HepG2 (cell line): ENCODE measurements around the gene ZCCHC9. TPM values are rescaled to one million over a fixed set of nuclear protein-coding genes. Genes with fewer than 3 reads are reported as not detected.

Experiments used
- ATAC-seq: fragments of 200-7000 bp; cut with Tn5 transposase; 3 replicates; pipeline ENCODE4 v1.9.1; 2020; ENCODE audit warnings: mild to moderate bottlenecking, moderate library complexity
- BruUV-seq: library from RNA; stranded (reverse); fragments of 400-500 nt; replicated peaks from 2 replicates; lab custom pipeline; 2021; lab: Mats Ljungman, UMichigan
- CTCF ChIA-PET: fragments of 300-600 bp; formaldehyde crosslinking; extraction: SDS; loops from one replicate; lab custom pipeline; 2021; ENCODE audit warnings: low total read pairs, inconsistent platforms, low intra/inter-chr PET ratio; lab: Yijun Ruan, JAX
- POLR2A ChIA-PET: fragments of 350-600 bp; sonication (Branson Sonifier 250); formaldehyde crosslinking; loops from one replicate; lab custom pipeline; 2020; ENCODE audit warnings: antibody characterized with exemption, inconsistent platforms; lab: Yijun Ruan, JAX
- DNase-seq: peaks from one replicate; pipeline ENCODE4 v3.0.0-alpha.2; 2015; ENCODE audit warnings: low spot score
- FAIRE-seq: peaks from 3 replicates; lab custom pipeline; 2011; peaks lifted over from hg19 to GRCh38; lab: Jason Lieb, UNC
- H2AFZ ChIP-seq: one replicate; pipeline ENCODE4 v1.6.1; 2011; ENCODE audit warnings: low read length, inconsistent platforms
- H3K27ac ChIP-seq: fragments of 300-600 bp; 3 replicates; pipeline ENCODE4 v1.8.0; 2011; ENCODE audit warnings: mixed run types, mild to moderate bottlenecking, mixed read lengths, low read length, inconsistent platforms; ENCODE audit not compliant: insufficient read depth; ENCODE audit errors: extremely low read length
- H3K27me3 ChIP-seq, 2 experiments: fragments of 200-600 bp in 1 of 2; 2 replicates in 1 of 2; 3 replicates in 1 of 2; pipeline versions ENCODE4 v1.6.0 to v1.8.0; 2011; ENCODE audit warnings: low read length in 2 of 2, mild to moderate bottlenecking in 2 of 2, moderate library complexity in 2 of 2, inconsistent platforms in 1 of 2; ENCODE audit not compliant: insufficient read depth in 2 of 2, control insufficient read depth in 1 of 2
- H3K36me3 ChIP-seq, 2 experiments: fragments of 200-600 bp in 1 of 2; replicated peaks in 1 of 2; 2 replicates in 1 of 2; 3 replicates in 1 of 2; pipeline versions ENCODE4 v1.5.1 to v1.8.0; 2011; ENCODE audit warnings: low read length in 2 of 2, inconsistent platforms in 1 of 2; ENCODE audit not compliant: insufficient read depth in 2 of 2, control insufficient read depth in 1 of 2
- H3K4me1 ChIP-seq: 2 replicates; pipeline ENCODE4 v1.5.1; 2012; ENCODE audit warnings: low read length, inconsistent platforms; ENCODE audit not compliant: insufficient read depth
- H3K4me2 ChIP-seq: 2 replicates; pipeline ENCODE4 v1.6.0; 2011; ENCODE audit warnings: low read depth, low read length, inconsistent platforms
- H3K4me3 ChIP-seq, 3 experiments: fragments of 200-600 bp in 1 of 3; sonication (generic), shearing (Covaris generic) in 1 of 3; replicated peaks in 1 of 3; 2 replicates each; pipeline ENCODE4 v1.5.1; 2011 to 2016; ENCODE audit warnings: low read length in 3 of 3, inconsistent platforms in 2 of 3, low read depth in 2 of 3, mild to moderate bottlenecking in 2 of 3, control low read depth in 1 of 3, mixed read lengths in 1 of 3; ENCODE audit not compliant: insufficient read depth in 1 of 3
- H3K79me2 ChIP-seq: one replicate; pipeline ENCODE4 v1.6.1; 2011; ENCODE audit warnings: low read length, inconsistent platforms; ENCODE audit not compliant: insufficient read depth
- H3K9ac ChIP-seq: 2 replicates; pipeline ENCODE4 v1.6.0; 2011; ENCODE audit warnings: mild to moderate bottlenecking, low read depth, low read length, inconsistent platforms; ENCODE audit not compliant: insufficient read depth
- H3K9me3 ChIP-seq: 2 replicates; pipeline ENCODE4 v1.5.1; 2012; ENCODE audit warnings: mild to moderate bottlenecking, low read length
- H4K20me1 ChIP-seq: 2 replicates; pipeline ENCODE4 v1.6.0; 2011; ENCODE audit warnings: inconsistent platforms, mild to moderate bottlenecking, low read length, moderate library complexity; ENCODE audit not compliant: insufficient read depth
- HMGA1 ChIP-seq: sonication (generic); formaldehyde crosslinking; conservative IDR thresholded peaks from 2 replicates; pipeline ENCODE4 v1.4.0; 2020; ENCODE audit warnings: missing genetic modification reagents
- HOXA9 ChIP-seq: sonication (generic); formaldehyde crosslinking; IDR thresholded peaks from 2 replicates; pipeline ENCODE4 v1.8.1; 2022; ENCODE audit warnings: missing genetic modification reagents, mild to moderate bottlenecking, moderate library complexity, borderline replicate concordance
- PPARG ChIP-seq: conservative IDR thresholded peaks from 2 replicates; pipeline ENCODE4 v1.6.1; 2016; ENCODE audit warnings: missing biosample characterization, missing genetic modification reagents
- RORA ChIP-seq: sonication (generic); formaldehyde crosslinking; IDR thresholded peaks from 2 replicates; pipeline ENCODE4 v1.5.0; 2020; ENCODE audit warnings: mild to moderate bottlenecking, missing genetic modification reagents, moderate library complexity
- ZFP62 ChIP-seq: sonication (generic); formaldehyde crosslinking; IDR thresholded peaks from 2 replicates; pipeline ENCODE4 v1.4.0; 2020; ENCODE audit warnings: missing genetic modification reagents
- ZNF44 ChIP-seq: sonication (generic); formaldehyde crosslinking; IDR thresholded peaks from 2 replicates; pipeline ENCODE4 v1.5.1; 2020; ENCODE audit warnings: mild to moderate bottlenecking, missing genetic modification reagents
- ZNF501 ChIP-seq: sonication (generic); formaldehyde crosslinking; IDR thresholded peaks from 2 replicates; pipeline ENCODE4 v1.5.1; 2020; ENCODE audit warnings: mild to moderate bottlenecking, moderate library complexity, missing genetic modification reagents
- ZNF546 ChIP-seq: sonication (generic); formaldehyde crosslinking; conservative IDR thresholded peaks from 2 replicates; pipeline ENCODE4 v1.8.1; 2023; ENCODE audit warnings: mild to moderate bottlenecking, missing genetic modification reagents
- ZSCAN12 ChIP-seq: sonication (generic); formaldehyde crosslinking; IDR thresholded peaks from 2 replicates; pipeline ENCODE4 v1.9.0; 2021; ENCODE audit warnings: mild to moderate bottlenecking, missing genetic modification reagents
- WGBS: methylation state at CpG from one replicate; pipeline ENCODE4 v1.1.6; 2017; ENCODE audit warnings: low lambda C conversion rate; 5-methylcytosine and 5-hydroxymethylcytosine counted together
- in situ Hi-C: cut with HindIII; loops from 2 replicates; pipeline ENCODE4 v1.10.0; 2017; ENCODE audit warnings: low pct_unique_long_range_greater_than_20kb; ENCODE audit not compliant: extremely low pct_ligation_motif_present
- intact Hi-C: fragments of 100-400 bp; cut with micrococcal nuclease; formaldehyde crosslinking; loops from one replicate; pipeline ENCODE4 v1.10.0; 2022; ENCODE audit not compliant: unreplicated experiment
- polyA plus RNA-seq, 8 experiments: library from polyadenylated mRNA; depleted of rRNA in 3 of 8; stranded (reverse) in 7 of 8; unstranded in 1 of 8; fragments of >200 nt; fragmentation: Illumina TruSeq in 4 of 8; extraction: Trizol in 4 of 8; gene quantifications; 2 replicates each; pipeline versions ENCODE4 v1.2.1 to v1.2.3, GENCODE V29; 2011 to 2016; ENCODE audit warnings: low read depth in 4 of 8, missing spikeins in 1 of 8, mixed read lengths in 1 of 8; ENCODE audit not compliant: insufficient read depth in 1 of 8
- total RNA-seq, 5 experiments: library from RNA; depleted of rRNA; stranded (reverse); fragments of >200 nt; fragmentation: Illumina TruSeq; extraction: Trizol; gene quantifications; 2 replicates each; pipeline ENCODE4 v1.2.3, GENCODE V29; 2016; ENCODE audit warnings: low read depth in 1 of 5
- TF ChIP-seq, protein P1 (sequence below): IDR thresholded peaks from 2 replicates; pipeline ENCODE4 v1.6.1; 2016; ENCODE audit warnings: missing genetic modification reagents, missing compliant biosample characterization
- TF ChIP-seq, protein P2 (sequence below): sonication (generic); formaldehyde crosslinking; IDR thresholded peaks from 2 replicates; pipeline ENCODE4 v1.4.0; 2020; ENCODE audit warnings: mild to moderate bottlenecking, low read depth, missing genetic modification reagents
- TF ChIP-seq, protein P3 (sequence below): IDR thresholded peaks from 2 replicates; pipeline ENCODE4 v1.6.1; 2016
- TF ChIP-seq, protein P4 (sequence below): sonication (generic); formaldehyde crosslinking; IDR thresholded peaks from 2 replicates; pipeline ENCODE4 v1.5.1; 2020; ENCODE audit warnings: missing genetic modification reagents, mild to moderate bottlenecking, borderline replicate concordance
- TF ChIP-seq, protein P5 (sequence below): sonication (generic); formaldehyde crosslinking; IDR thresholded peaks from 2 replicates; pipeline ENCODE4 v1.5.0; 2020; ENCODE audit warnings: mild to moderate bottlenecking, missing genetic modification reagents, moderate library complexity
- TF ChIP-seq, protein P6 (sequence below): sonication (generic); formaldehyde crosslinking; IDR thresholded peaks from 2 replicates; pipeline ENCODE4 v1.8.0; 2022; ENCODE audit warnings: mild to moderate bottlenecking, missing genetic modification reagents, moderate library complexity

The ZCCHC9 gene
- total and polyA plus RNA-seq, 2 of the 13 experiments (the other 11 are each of a cell fraction or from before 2014, with no cell fraction given): 28.7 to 52.5 TPM

DNA sequence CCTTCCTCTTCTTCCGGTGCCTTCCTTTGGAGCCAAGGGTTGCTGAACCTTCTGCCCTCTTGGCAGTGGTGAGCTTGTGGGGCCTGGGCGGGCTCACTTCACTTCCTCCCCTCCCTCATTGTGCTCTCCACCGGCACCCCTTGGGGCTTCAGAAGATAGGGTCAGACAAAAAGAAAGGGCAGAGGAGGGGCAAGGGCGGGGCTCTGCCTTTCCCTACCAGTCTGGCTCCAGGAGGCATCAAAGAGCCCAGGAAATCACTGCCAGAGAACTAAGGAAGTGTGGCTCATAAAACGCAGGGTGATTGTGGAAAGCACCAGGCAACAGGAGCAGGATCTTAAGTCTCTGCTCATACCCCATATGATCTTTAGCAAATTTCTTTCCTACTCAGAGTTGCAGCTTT, 57.7 kb downstream of the ZCCHC9 start:
- Histone ChIP-seq H2AFZ (no peak overlapping the region), H3K9me3 (no peaks in the 10 kb centered on the region), H3K4me2 (no peak overlapping the region), H3K36me3 (no peaks in the 10 kb centered on the region), H3K4me3 (no peak overlapping the region), H3K79me2 (no peaks in the 10 kb centered on the region), H3K27me3 (no peaks in the 10 kb centered on the region), H3K9ac (no peak overlapping the region), H3K27ac (no peak overlapping the region), H3K4me1 (peaks cover 78% of the 10 kb centered on the region), H4K20me1 (no peaks in the 10 kb centered on the region)
- BruUV-seq: no TSS peak
- CTCF ChIA-PET: no interaction called here
- POLR2A ChIA-PET: no interaction called here
- ATAC-seq (no peak), FAIRE-seq (no peak), DNase-seq (no peak)
- in situ Hi-C loops (no loop called here), intact Hi-C loops (no loop called here)
- 67% methylated on average over 5 of the region's 5 CpGs for WGBS
- TF ChIP-seq, protein P1, sequence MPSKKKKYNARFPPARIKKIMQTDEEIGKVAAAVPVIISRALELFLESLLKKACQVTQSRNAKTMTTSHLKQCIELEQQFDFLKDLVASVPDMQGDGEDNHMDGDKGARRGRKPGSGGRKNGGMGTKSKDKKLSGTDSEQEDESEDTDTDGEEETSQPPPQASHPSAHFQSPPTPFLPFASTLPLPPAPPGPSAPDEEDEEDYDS: no peak
- TF ChIP-seq HMGA1 (CRISPR knock-in tag): no peak
- TF ChIP-seq ZNF546 (CRISPR knock-in tag): no peak
- no peak for TF ChIP-seq HOXA9 (CRISPR knock-in tag)
- TF ChIP-seq PPARG (CRISPR knock-in tag): no peak
- TF ChIP-seq ZFP62 (CRISPR knock-in tag): no peak
- TF ChIP-seq, protein P2, sequence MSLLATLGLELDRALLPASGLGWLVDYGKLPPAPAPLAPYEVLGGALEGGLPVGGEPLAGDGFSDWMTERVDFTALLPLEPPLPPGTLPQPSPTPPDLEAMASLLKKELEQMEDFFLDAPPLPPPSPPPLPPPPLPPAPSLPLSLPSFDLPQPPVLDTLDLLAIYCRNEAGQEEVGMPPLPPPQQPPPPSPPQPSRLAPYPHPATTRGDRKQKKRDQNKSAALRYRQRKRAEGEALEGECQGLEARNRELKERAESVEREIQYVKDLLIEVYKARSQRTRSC: no peak
- TF ChIP-seq, protein P3, sequence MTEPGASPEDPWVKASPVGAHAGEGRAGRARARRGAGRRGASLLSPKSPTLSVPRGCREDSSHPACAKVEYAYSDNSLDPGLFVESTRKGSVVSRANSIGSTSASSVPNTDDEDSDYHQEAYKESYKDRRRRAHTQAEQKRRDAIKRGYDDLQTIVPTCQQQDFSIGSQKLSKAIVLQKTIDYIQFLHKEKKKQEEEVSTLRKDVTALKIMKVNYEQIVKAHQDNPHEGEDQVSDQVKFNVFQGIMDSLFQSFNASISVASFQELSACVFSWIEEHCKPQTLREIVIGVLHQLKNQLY: no peak
- TF ChIP-seq, protein P4, sequence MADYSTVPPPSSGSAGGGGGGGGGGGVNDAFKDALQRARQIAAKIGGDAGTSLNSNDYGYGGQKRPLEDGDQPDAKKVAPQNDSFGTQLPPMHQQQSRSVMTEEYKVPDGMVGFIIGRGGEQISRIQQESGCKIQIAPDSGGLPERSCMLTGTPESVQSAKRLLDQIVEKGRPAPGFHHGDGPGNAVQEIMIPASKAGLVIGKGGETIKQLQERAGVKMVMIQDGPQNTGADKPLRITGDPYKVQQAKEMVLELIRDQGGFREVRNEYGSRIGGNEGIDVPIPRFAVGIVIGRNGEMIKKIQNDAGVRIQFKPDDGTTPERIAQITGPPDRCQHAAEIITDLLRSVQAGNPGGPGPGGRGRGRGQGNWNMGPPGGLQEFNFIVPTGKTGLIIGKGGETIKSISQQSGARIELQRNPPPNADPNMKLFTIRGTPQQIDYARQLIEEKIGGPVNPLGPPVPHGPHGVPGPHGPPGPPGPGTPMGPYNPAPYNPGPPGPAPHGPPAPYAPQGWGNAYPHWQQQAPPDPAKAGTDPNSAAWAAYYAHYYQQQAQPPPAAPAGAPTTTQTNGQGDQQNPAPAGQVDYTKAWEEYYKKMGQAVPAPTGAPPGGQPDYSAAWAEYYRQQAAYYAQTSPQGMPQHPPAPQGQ (CRISPR knock-in tag): no peak
- no peak for TF ChIP-seq ZNF501 (CRISPR knock-in tag)
- no peak for TF ChIP-seq RORA
- TF ChIP-seq ZSCAN12 (CRISPR knock-in tag): no peak
- TF ChIP-seq ZNF44 (CRISPR knock-in tag): no peak
- TF ChIP-seq, protein P5, sequence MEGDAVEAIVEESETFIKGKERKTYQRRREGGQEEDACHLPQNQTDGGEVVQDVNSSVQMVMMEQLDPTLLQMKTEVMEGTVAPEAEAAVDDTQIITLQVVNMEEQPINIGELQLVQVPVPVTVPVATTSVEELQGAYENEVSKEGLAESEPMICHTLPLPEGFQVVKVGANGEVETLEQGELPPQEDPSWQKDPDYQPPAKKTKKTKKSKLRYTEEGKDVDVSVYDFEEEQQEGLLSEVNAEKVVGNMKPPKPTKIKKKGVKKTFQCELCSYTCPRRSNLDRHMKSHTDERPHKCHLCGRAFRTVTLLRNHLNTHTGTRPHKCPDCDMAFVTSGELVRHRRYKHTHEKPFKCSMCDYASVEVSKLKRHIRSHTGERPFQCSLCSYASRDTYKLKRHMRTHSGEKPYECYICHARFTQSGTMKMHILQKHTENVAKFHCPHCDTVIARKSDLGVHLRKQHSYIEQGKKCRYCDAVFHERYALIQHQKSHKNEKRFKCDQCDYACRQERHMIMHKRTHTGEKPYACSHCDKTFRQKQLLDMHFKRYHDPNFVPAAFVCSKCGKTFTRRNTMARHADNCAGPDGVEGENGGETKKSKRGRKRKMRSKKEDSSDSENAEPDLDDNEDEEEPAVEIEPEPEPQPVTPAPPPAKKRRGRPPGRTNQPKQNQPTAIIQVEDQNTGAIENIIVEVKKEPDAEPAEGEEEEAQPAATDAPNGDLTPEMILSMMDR: no peak
- TF ChIP-seq, protein P6, sequence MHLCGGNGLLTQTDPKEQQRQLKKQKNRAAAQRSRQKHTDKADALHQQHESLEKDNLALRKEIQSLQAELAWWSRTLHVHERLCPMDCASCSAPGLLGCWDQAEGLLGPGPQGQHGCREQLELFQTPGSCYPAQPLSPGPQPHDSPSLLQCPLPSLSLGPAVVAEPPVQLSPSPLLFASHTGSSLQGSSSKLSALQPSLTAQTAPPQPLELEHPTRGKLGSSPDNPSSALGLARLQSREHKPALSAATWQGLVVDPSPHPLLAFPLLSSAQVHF (CRISPR knock-in tag): no peak
